Measurements from ENCODE around the gene ZBTB7C.

The ZBTB7C gene

GRCh38 chr18:48250918-48251317 is 158.3 kb downstream of the ZBTB7C start:
- TF ChIP-seq CTCF (conservative IDR thresholded peaks at IDR 0.05; ENCODE audit: low read depth, low read length): no peak
- H3K4me3 ChIP-seq (ENCODE audit: low read length): no peak overlapping the region
- no peak for DNase-seq (ENCODE audit: low read depth)

GRCh38 chr18:48250362-48250907 is 158.7 kb downstream of the ZBTB7C start:
- DNase-seq (ENCODE audit: low read depth): no peak
- no peak for TF ChIP-seq CTCF (conservative IDR thresholded peaks at IDR 0.05; ENCODE audit: low read depth, low read length)

GRCh38 chr18:48249854-48250253 is 159.3 kb downstream of the ZBTB7C start:
- no peak for DNase-seq (ENCODE audit: low read depth)
- TF ChIP-seq CTCF (conservative IDR thresholded peaks at IDR 0.05; ENCODE audit: low read depth, low read length): no peak
- no peak overlapping the region for H3K4me3 ChIP-seq (ENCODE audit: low read length)

More at GRCh38 chr18:48250362-48250907, 158.7 kb downstream of the ZBTB7C start:
- no peak overlapping the region for H3K4me3 ChIP-seq (ENCODE audit: low read length)

GRCh38 chr18:48244530-48244929 is 164.7 kb downstream of the ZBTB7C start:
- no peak overlapping the region for H3K4me3 ChIP-seq (ENCODE audit: low read length)
- no peak for TF ChIP-seq CTCF (conservative IDR thresholded peaks at IDR 0.05; ENCODE audit: low read depth, low read length)
- no peak for DNase-seq (ENCODE audit: low read depth)

- no peak for DNase-seq (ENCODE audit: low read depth)
- no peak for TF ChIP-seq CTCF (conservative IDR thresholded peaks at IDR 0.05; ENCODE audit: low read depth, low read length)
- no peak overlapping the region for H3K4me3 ChIP-seq (ENCODE audit: low read length)
Observed at GRCh38 chr18:48238636-48239035, 170.5 kb downstream of the ZBTB7C start.

- TF ChIP-seq CTCF (conservative IDR thresholded peaks at IDR 0.05; ENCODE audit: low read depth, low read length): no peak
- no peak overlapping the region for H3K4me3 ChIP-seq (ENCODE audit: low read length)
- no peak for DNase-seq (ENCODE audit: low read depth)
Observed at GRCh38 chr18:48238206-48238605, 171.0 kb downstream of the ZBTB7C start.

GRCh38 chr18:48236822-48237221 is 172.4 kb downstream of the ZBTB7C start:
- TF ChIP-seq CTCF (conservative IDR thresholded peaks at IDR 0.05; ENCODE audit: low read depth, low read length): no peak
- no peak for DNase-seq (ENCODE audit: low read depth)
- no peak overlapping the region for H3K4me3 ChIP-seq (ENCODE audit: low read length)
